ENCODE data around the gene C2orf72.
A peak's percentile ranks its signal among the peaks of the same experiment; 100 is the strongest.

Gene C2orf72

GRCh38 chr2:231037202-231037730 is at the start of gene C2orf72:
Gene C2orf72 (plus strand): TSS chr2:231037523. CDS start chr2:231037566, 43 bp downstream.
- Histone ChIP-seq H3K4me1 (peaks cover 0 to 13% (median 9%) of the 10 kb centered on the region in 4 donors), H3K36me3 (no peaks in the 10 kb centered on the region), H3K27me3 (peaks cover 0 to 67% of the 10 kb centered on the region in 2 donors), H3K4me3 (peak within 1 kb of the TSS; percentile 10 to 36), H3K27ac (no peak within 1 kb of the TSS), H3K9me3 (no peaks in the 10 kb centered on the region)
- DNase-seq: no peak
- no peak for TF ChIP-seq CTCF (IDR thresholded peaks at IDR 0.05)
- intact Hi-C loops (cut with DNase I; ENCODE audit: low total_unique reads): no loop called here

GRCh38 chr2:230989731-230990130 is 47.6 kb upstream of the C2orf72 start:
- H3K27ac ChIP-seq: no peak overlapping the region
- intact Hi-C loops (cut with DNase I; ENCODE audit: low total_unique reads): loop anchor here (5.0 kb wide), 1 partner anchor 142 kb away; no protein-coding TSS in a partner anchor
- peaks cover 0 to 4% (median 0%) of the 10 kb centered on the region in 3 donors for H3K9me3 ChIP-seq
- no peak for DNase-seq
- no peak overlapping the region for H3K4me3 ChIP-seq
- H3K27me3 ChIP-seq: peaks cover 0 to 34% of the 10 kb centered on the region in 2 donors
- TF ChIP-seq CTCF (IDR thresholded peaks at IDR 0.05): no peak
- no peaks in the 10 kb centered on the region for H3K36me3 ChIP-seq
- H3K4me1 ChIP-seq: peaks cover 0 to 5% (median 5%) of the 10 kb centered on the region in 4 donors

- Histone ChIP-seq H3K36me3 (no peaks in the 10 kb centered on the region), H3K27ac (no peak overlapping the region), H3K4me1 (peaks cover 0 to 5% (median 5%) of the 10 kb centered on the region in 4 donors), H3K9me3 (peaks cover 0 to 4% (median 0%) of the 10 kb centered on the region in 3 donors), H3K4me3 (no peak overlapping the region), H3K27me3 (peaks cover 0 to 39% of the 10 kb centered on the region in 2 donors)
- intact Hi-C loops (cut with DNase I; ENCODE audit: low total_unique reads): no loop called here
- no peak for TF ChIP-seq CTCF (IDR thresholded peaks at IDR 0.05)
- no peak for DNase-seq
Observed at GRCh38 chr2:230990131-230990898, 47.0 kb upstream of the C2orf72 start.

- intact Hi-C loops (cut with DNase I; ENCODE audit: low total_unique reads): no loop called here
- no peak for TF ChIP-seq CTCF (IDR thresholded peaks at IDR 0.05)
Observed at GRCh38 chr2:230990899-230991150, 46.5 kb upstream of the C2orf72 start.

GRCh38 chr2:230991598-230991997 is 45.7 kb upstream of the C2orf72 start:
- DNase-seq: no peak
- no peak for TF ChIP-seq CTCF (IDR thresholded peaks at IDR 0.05)
- Histone ChIP-seq H3K36me3 (no peaks in the 10 kb centered on the region), H3K9me3 (peaks cover 0 to 4% (median 0%) of the 10 kb centered on the region in 3 donors), H3K27ac (no peak overlapping the region), H3K4me1 (peaks cover 0 to 5% (median 5%) of the 10 kb centered on the region in 4 donors), H3K27me3 (peaks cover 0 to 49% of the 10 kb centered on the region in 2 donors), H3K4me3 (no peak overlapping the region)
- intact Hi-C loops (cut with DNase I; ENCODE audit: low total_unique reads): no loop called here

More at GRCh38 chr2:230990899-230991150, 46.5 kb upstream of the C2orf72 start:
- Histone ChIP-seq H3K27me3 (peaks cover 0 to 43% of the 10 kb centered on the region in 2 donors), H3K9me3 (peaks cover 0 to 4% (median 0%) of the 10 kb centered on the region in 3 donors), H3K36me3 (no peaks in the 10 kb centered on the region), H3K27ac (no peak overlapping the region), H3K4me1 (peaks cover 0 to 5% (median 5%) of the 10 kb centered on the region in 4 donors), H3K4me3 (no peak overlapping the region)
- DNase-seq: no peak
